Right kidney (tissue), 1 donor: ENCODE results near the gene IGHMBP2.

Experiments used
- DNase-seq: peaks from one replicate; pipeline ENCODE4 v3.0.0-alpha.2; 2016

Gene IGHMBP2

GRCh38 chr11:68889948-68890446 lies 13.7 kb upstream of the IGHMBP2 start:
- peak; percentile 50 for DNase-seq

- peak; percentile 63 for DNase-seq
Measured at GRCh38 chr11:68890490-68891231, 13.0 kb upstream of the IGHMBP2 start.

- DNase-seq, result no peak
Measured at GRCh38 chr11:68891351-68891948, 12.2 kb upstream of the IGHMBP2 start.

GRCh38 chr11:68892576-68892975 lies 11.1 kb upstream of the IGHMBP2 start:
- no peak for DNase-seq

GRCh38 chr11:68893282-68893681 lies 10.4 kb upstream of the IGHMBP2 start:
- DNase-seq, result no peak

GRCh38 chr11:68896171-68896959 lies 7.3 kb upstream of the IGHMBP2 start:
- no peak for DNase-seq

GRCh38 chr11:68897441-68897840 lies 6.2 kb upstream of the IGHMBP2 start:
- DNase-seq, result no peak

GRCh38 chr11:68900835-68901381 lies 2.8 kb upstream of the IGHMBP2 start:
- no peak for DNase-seq

GRCh38 chr11:68904248-68904847 lies 657 bp downstream of the IGHMBP2 start:
- no peak for DNase-seq

GRCh38 chr11:68905421-68906360 lies 2.0 kb downstream of the IGHMBP2 start:
- DNase-seq, result no peak

- DNase-seq, result no peak
Measured at GRCh38 chr11:68908273-68908672, 4.6 kb downstream of the IGHMBP2 start.

- DNase-seq, result no peak
Measured at GRCh38 chr11:68910965-68911364, 7.3 kb downstream of the IGHMBP2 start.

- no peak for DNase-seq
Measured at GRCh38 chr11:68911731-68912130, 8.0 kb downstream of the IGHMBP2 start.

GRCh38 chr11:68912254-68912653 lies 8.6 kb downstream of the IGHMBP2 start:
- DNase-seq, result no peak

GRCh38 chr11:68913188-68913587 lies 9.5 kb downstream of the IGHMBP2 start:
- no peak for DNase-seq

GRCh38 chr11:68914761-68915160 lies 11.1 kb downstream of the IGHMBP2 start:
- DNase-seq, result no peak

- no peak for DNase-seq
Measured at GRCh38 chr11:68916439-68916838, 12.7 kb downstream of the IGHMBP2 start.

GRCh38 chr11:68923614-68924013 lies 19.9 kb downstream of the IGHMBP2 start:
- no peak for DNase-seq

GRCh38 chr11:68924073-68924925 lies 20.6 kb downstream of the IGHMBP2 start:
- no peak for DNase-seq

- no peak for DNase-seq
Measured at GRCh38 chr11:68925611-68926010, 21.9 kb downstream of the IGHMBP2 start.
